IMR-90 (cell line): ENCODE results near the gene PNCK. TPM values are rescaled to one million over a fixed set of nuclear protein-coding genes. Genes with fewer than 3 reads are reported as not detected.

Source experiments
- ATAC-seq: fragments of 200-7000 bp; cut with Tn5 transposase; 2 replicates; pipeline ENCODE4 v1.9.1; 2020; ENCODE audit warnings: low read depth, mild to moderate bottlenecking, moderate library complexity
- BruUV-seq: library from RNA; stranded (reverse); fragments of 400-500 nt; replicated peaks from 2 replicates; lab custom pipeline; 2021; lab: Mats Ljungman, UMichigan
- CTCF ChIA-PET: fragments of 300-600 bp; formaldehyde crosslinking; extraction: SDS; loops from one replicate; lab custom pipeline; 2021; ENCODE audit warnings: antibody characterized with exemption; lab: Yijun Ruan, JAX
- POLR2A ChIA-PET: fragments of 300-600 bp; sonication (Branson Sonifier 250); formaldehyde crosslinking; loops from one replicate; lab custom pipeline; 2022; ENCODE audit warnings: antibody characterized with exemption; ENCODE audit not compliant: unreplicated experiment; lab: Charles Lee
- DNase-seq: peaks from one replicate; pipeline ENCODE4 v3.0.0; 2013
- H2AFZ ChIP-seq: replicated peaks from 2 replicates; pipeline ENCODE3; 2013; ENCODE audit warnings: low read length, mild to moderate bottlenecking; ENCODE audit not compliant: poor library complexity
- H2AK5ac ChIP-seq: 2 replicates; pipeline ENCODE4 v1.6.1; 2013; ENCODE audit warnings: low read depth, low read length, inconsistent platforms
- H2AK9ac ChIP-seq: replicated peaks from 2 replicates; pipeline ENCODE3; 2013; ENCODE audit warnings: mild to moderate bottlenecking, low read depth, low read length, moderate library complexity; ENCODE audit not compliant: poor library complexity
- H2BK120ac ChIP-seq: 2 replicates; pipeline ENCODE4 v1.6.1; 2013; ENCODE audit warnings: low read depth, low read length, inconsistent platforms
- H2BK15ac ChIP-seq: 3 replicates; pipeline ENCODE4 v1.6.1; 2013; ENCODE audit warnings: low read depth, low read length, inconsistent platforms
- H2BK20ac ChIP-seq: 2 replicates; pipeline ENCODE4 v1.6.1; 2013; ENCODE audit warnings: low read depth, mild to moderate bottlenecking, inconsistent platforms, low read length, moderate library complexity
- H2BK5ac ChIP-seq: 2 replicates; pipeline ENCODE4 v1.6.1; 2013; ENCODE audit warnings: mild to moderate bottlenecking, low read depth, low read length, inconsistent platforms; ENCODE audit not compliant: poor library complexity, severe bottlenecking
- H3K14ac ChIP-seq: replicated peaks from 2 replicates; pipeline ENCODE4 v1.6.1; 2013; ENCODE audit warnings: low read depth, low read length, inconsistent platforms
- H3K18ac ChIP-seq: 2 replicates; pipeline ENCODE4 v1.6.1; 2013; ENCODE audit warnings: low read depth, low read length, control low read depth
- H3K23ac ChIP-seq: 2 replicates; pipeline ENCODE4 v1.6.1; 2013; ENCODE audit warnings: low read depth, low read length, inconsistent platforms
- H3K27ac ChIP-seq: 2 replicates; pipeline ENCODE4 v1.5.1; 2013; ENCODE audit warnings: mild to moderate bottlenecking, control low read depth, low read length; ENCODE audit not compliant: insufficient read depth
- H3K27me3 ChIP-seq: 2 replicates; pipeline ENCODE4 v1.6.1; 2013; ENCODE audit warnings: low read length; ENCODE audit not compliant: control insufficient read depth, insufficient read depth
- H3K36me3 ChIP-seq: 2 replicates; pipeline ENCODE4 v1.6.1; 2013; ENCODE audit warnings: low read length, mixed read lengths; ENCODE audit not compliant: control insufficient read depth, insufficient read depth
- H3K4ac ChIP-seq: 2 replicates; pipeline ENCODE4 v1.6.1; 2013; ENCODE audit warnings: low read depth, low read length, inconsistent platforms
- H3K4me1 ChIP-seq: 2 replicates; pipeline ENCODE4 v1.6.1; 2013; ENCODE audit warnings: low read length, mixed read lengths; ENCODE audit not compliant: control insufficient read depth, insufficient read depth
- H3K4me2 ChIP-seq: 2 replicates; pipeline ENCODE4 v1.6.1; 2013; ENCODE audit warnings: low read depth, mild to moderate bottlenecking, control low read depth, low read length, moderate library complexity
- H3K4me3 ChIP-seq: 2 replicates; pipeline ENCODE4 v1.5.1; 2013; ENCODE audit warnings: low read depth, mild to moderate bottlenecking, control low read depth, low read length, moderate library complexity; ENCODE audit not compliant: insufficient read depth
- H3K56ac ChIP-seq: 2 replicates; pipeline ENCODE4 v1.6.1; 2013; ENCODE audit warnings: low read length, inconsistent platforms; ENCODE audit not compliant: insufficient read depth; ENCODE audit errors: extremely low read depth
- H3K79me1 ChIP-seq, 2 experiments: 2 replicates each; pipeline ENCODE4 v1.6.1; 2013; ENCODE audit warnings: low read length in 2 of 2, inconsistent platforms in 1 of 2, low read depth in 1 of 2
- H3K9ac ChIP-seq: 2 replicates; pipeline ENCODE4 v1.6.1; 2013; ENCODE audit warnings: low read depth, low read length, control low read depth
- H3K9me1 ChIP-seq: 2 replicates; pipeline ENCODE4 v1.6.1; 2013; ENCODE audit warnings: low read length, inconsistent platforms; ENCODE audit not compliant: insufficient read depth
- H3K9me3 ChIP-seq: 2 replicates; pipeline ENCODE4 v1.6.1; 2013; ENCODE audit warnings: low read length; ENCODE audit not compliant: control insufficient read depth, insufficient read depth
- H4K20me1 ChIP-seq: 2 replicates; pipeline ENCODE4 v1.6.1; 2013; ENCODE audit warnings: low read length, inconsistent platforms; ENCODE audit not compliant: insufficient read depth
- H4K5ac ChIP-seq: 2 replicates; pipeline ENCODE4 v1.6.1; 2013; ENCODE audit warnings: mild to moderate bottlenecking, low read depth, low read length, control low read depth
- H4K8ac ChIP-seq, 2 experiments: 2 replicates each; pipeline ENCODE4 v1.6.1; 2013; ENCODE audit warnings: low read depth in 2 of 2, low read length in 2 of 2, control low read depth in 1 of 2, inconsistent platforms in 1 of 2
- H4K91ac ChIP-seq: 2 replicates; pipeline ENCODE4 v1.6.1; 2013; ENCODE audit warnings: low read depth, low read length, inconsistent platforms; ENCODE audit not compliant: insufficient read depth
- BHLHE40 ChIP-seq: fragments of 150-350 bp; IDR thresholded peaks from 2 replicates; pipeline ENCODE4 v1.6.1; 2016; ENCODE audit warnings: mild to moderate bottlenecking, low read depth, low read length
- CEBPB ChIP-seq: IDR thresholded peaks from 2 replicates; pipeline ENCODE4 v1.6.1; 2012; ENCODE audit warnings: low read depth, low read length, improper control_type of control experiment
- CHD1 ChIP-seq: IDR thresholded peaks from 2 replicates; pipeline ENCODE4 v1.6.1; 2012; ENCODE audit warnings: low read depth, low read length, improper control_type of control experiment
- CTCF ChIP-seq: conservative IDR thresholded peaks from 2 replicates; pipeline ENCODE4 v1.5.1; 2012; ENCODE audit warnings: mild to moderate bottlenecking, low read depth, low read length, improper control_type of control experiment
- ELK1 ChIP-seq: fragments of 150-350 bp; IDR thresholded peaks from 2 replicates; pipeline ENCODE4 v1.6.1; 2016; ENCODE audit warnings: low read depth, mild to moderate bottlenecking, low read length, moderate library complexity, borderline replicate concordance
- FOS ChIP-seq: fragments of 150-350 bp; IDR thresholded peaks from 2 replicates; pipeline ENCODE4 v1.6.1; 2016; ENCODE audit warnings: low read depth, low read length
- MAFK ChIP-seq: IDR thresholded peaks from 2 replicates; pipeline ENCODE4 v1.6.1; 2012; ENCODE audit warnings: low read depth, low read length, improper control_type of control experiment
- MAZ ChIP-seq: IDR thresholded peaks from 2 replicates; pipeline ENCODE4 v1.6.1; 2012; ENCODE audit warnings: low read depth, mild to moderate bottlenecking, low read length, improper control_type of control experiment, moderate library complexity, borderline replicate concordance
- MXI1 ChIP-seq: IDR thresholded peaks from 2 replicates; pipeline ENCODE4 v1.6.1; 2012; ENCODE audit warnings: low read depth, mild to moderate bottlenecking, low read length, moderate library complexity, borderline replicate concordance
- NFE2L2 ChIP-seq: fragments of 150-350 bp; IDR thresholded peaks from 2 replicates; pipeline ENCODE4 v1.6.1; 2016; ENCODE audit warnings: low read depth, mild to moderate bottlenecking, low read length
- POLR2A ChIP-seq: IDR thresholded peaks from 2 replicates; pipeline ENCODE4 v1.6.1; 2012; ENCODE audit warnings: mild to moderate bottlenecking, low read depth, low read length
- RAD21 ChIP-seq: IDR thresholded peaks from 2 replicates; pipeline ENCODE4 v1.6.1; 2012; ENCODE audit warnings: low read length, improper control_type of control experiment
- RCOR1 ChIP-seq: IDR thresholded peaks from 2 replicates; pipeline ENCODE4 v1.6.1; 2012; ENCODE audit warnings: mild to moderate bottlenecking, low read length, improper control_type of control experiment; ENCODE audit not compliant: insufficient replicate concordance
- RFX5 ChIP-seq: IDR thresholded peaks from 2 replicates; pipeline ENCODE4 v1.8.0; 2012; ENCODE audit warnings: low read depth, mild to moderate bottlenecking, low read length, moderate library complexity
- SMC3 ChIP-seq: fragments of 150-350 bp; IDR thresholded peaks from 2 replicates; pipeline ENCODE4 v1.6.1; 2016; ENCODE audit warnings: low read depth, mild to moderate bottlenecking, antibody characterized with exemption, low read length, moderate library complexity
- USF2 ChIP-seq: fragments of 150-350 bp; IDR thresholded peaks from 2 replicates; pipeline ENCODE4 v1.6.1; 2017; ENCODE audit warnings: mild to moderate bottlenecking, antibody characterized with exemption, low read length, low read depth
- WGBS, 2 experiments: methylation state at CpG; one replicate each; pipeline versions ENCODE4 v1.1.5 to v1.1.7; 2013; ENCODE audit warnings: missing lambda C conversion rate in 2 of 2; ENCODE audit not compliant: insufficient read length in 1 of 2; ENCODE audit errors: extremely low coverage in 2 of 2; 5-methylcytosine and 5-hydroxymethylcytosine counted together
- dilution Hi-C: fragments of 300-500 bp; cut with HindIII; formaldehyde crosslinking; loops from one replicate; pipeline ENCODE4 v1.14.3; 2018; ENCODE audit warnings: low sequenced_read_pairs; ENCODE audit not compliant: unreplicated experiment
- in situ Hi-C: fragments of 300-500 bp; cut with MboI; formaldehyde crosslinking; loops from 3 replicates; pipeline ENCODE4 v1.14.3; 2019; ENCODE audit warnings: low sequenced_read_pairs, inconsistent platforms, mixed read lengths
- intact Hi-C: fragments of 100-400 bp; cut with micrococcal nuclease; formaldehyde crosslinking; loops from 2 replicates; pipeline ENCODE4 v1.10.0; 2022
- polyA plus RNA-seq, 3 experiments: library from polyadenylated mRNA; depleted of rRNA; stranded (reverse); fragments of >200 nt; gene quantifications; 2 replicates each; pipeline ENCODE4 v1.2.3, GENCODE V29; 2012; ENCODE audit warnings: low replicate concordance in 1 of 3
- total RNA-seq: library from RNA; depleted of rRNA; stranded (reverse); fragments of >200 nt; gene quantifications from 2 replicates; pipeline ENCODE4 v1.2.3, GENCODE V29; 2012

PNCK gene
- total and polyA plus RNA-seq, 2 of the 4 experiments (the other 2 are of a cell fraction) = 0.18 to 0.22 TPM

- Histone ChIP-seq H3K4me1 (no peaks in the 10 kb centered on the region), H2AK9ac (peak overlapping the region; percentile 55), H2AK5ac (no peak overlapping the region; the same call in 1 of the 2 replicates), H3K4me3 (no peak overlapping the region), H3K36me3 (peaks cover 22% of the 10 kb centered on the region), H2BK5ac (no peak overlapping the region), H3K23ac (no peak overlapping the region), H2BK15ac (no peak overlapping the region), H2BK120ac (no peak overlapping the region), H3K56ac (no peak overlapping the region), H3K9me3 (no peaks in the 10 kb centered on the region), H2BK20ac (no peak overlapping the region), H4K8ac (no peak overlapping the region), H3K27me3 (no peaks in the 10 kb centered on the region), H4K91ac (no peak overlapping the region), H4K20me1 (peaks cover 7% of the 10 kb centered on the region), H3K14ac (no peak overlapping the region), H3K4me2 (no peak overlapping the region), H3K9ac (no peak overlapping the region), H3K18ac (no peak overlapping the region), H3K27ac (no peak overlapping the region), H3K9me1 (no peaks in the 10 kb centered on the region), H3K79me1 (peaks cover 0 to 5% of the 10 kb centered on the region in 2 experiments; a peak in 1 of 4 replicates), H3K4ac (no peak overlapping the region), H2AFZ (peak overlapping the region; percentile 43), H4K5ac (no peak overlapping the region)
- ATAC-seq (peak; percentile 93), DNase-seq (peak; percentile 79)
- CTCF ChIA-PET = interaction anchor here (1.0 to 1.5 kb wide), 2 partner anchors 8 to 154 kb away, joined by 3 read pairs; no protein-coding TSS in a partner anchor
- dilution Hi-C loops = no loop called here
- 7% methylated on average over 5 of the region's 13 CpGs; no CpG with 5 or more reads in 1 of the 2 experiments for WGBS, 2 experiments
- POLR2A ChIA-PET = interaction anchor here (1.0 kb wide), 1 partner anchor 13 kb away, joined by 3 read pairs; no protein-coding TSS in a partner anchor
- no TSS peak for BruUV-seq
- in situ Hi-C loops = no loop called here
- intact Hi-C loops = no loop called here
- TF ChIP-seq MAZ = peak; percentile 69; the same call in 1 of the 2 replicates
- TF ChIP-seq BHLHE40 = no peak
- TF ChIP-seq SMC3 = peak; percentile 48
- no peak for TF ChIP-seq RFX5
- TF ChIP-seq POLR2A = no peak
- no peak for TF ChIP-seq RCOR1
- TF ChIP-seq CEBPB = no peak
- TF ChIP-seq ELK1 = no peak
- no peak for TF ChIP-seq CHD1
- TF ChIP-seq USF2 = peak; percentile 69
- peak; percentile 68 for TF ChIP-seq RAD21
- TF ChIP-seq CTCF = peak; percentile 68
- no peak for TF ChIP-seq MAFK
- no peak for TF ChIP-seq FOS
- no peak for TF ChIP-seq MXI1
- no peak for TF ChIP-seq NFE2L2
Measured at GRCh38 chrX:153708415-153708814, 34.8 kb upstream of the PNCK start.
